SK-N-SH (cell line): ENCODE data around the gene FMNL2.

Experiments
- ELF1 ChIP-seq: IDR thresholded peaks from 2 replicates; pipeline ENCODE4 v1.4.0; 2012
- EZH2phosphoT487 ChIP-seq: fragments of 200-600 bp; sonication (generic); IDR thresholded peaks from 2 replicates; pipeline ENCODE4 v1.6.1; 2017; ENCODE audit warnings: low read depth, mixed run types, mild to moderate bottlenecking, antibody characterized with exemption, moderate library complexity, borderline replicate concordance
- MAX ChIP-seq: IDR thresholded peaks from 2 replicates; pipeline ENCODE4 v1.4.0; 2012; ENCODE audit warnings: low read depth
- MEF2A ChIP-seq: IDR thresholded peaks from 2 replicates; pipeline ENCODE4 v1.4.0; 2012; ENCODE audit warnings: low read depth, borderline replicate concordance
- NFIC ChIP-seq: IDR thresholded peaks from 2 replicates; pipeline ENCODE4 v1.4.0; 2012; ENCODE audit warnings: borderline replicate concordance
- POLR2AphosphoS5 ChIP-seq: IDR thresholded peaks from 2 replicates; pipeline ENCODE4 v1.6.1; 2012; ENCODE audit warnings: low read depth, low read length
- RAD21 ChIP-seq: IDR thresholded peaks from 2 replicates; pipeline ENCODE4 v1.6.1; 2012; ENCODE audit warnings: mild to moderate bottlenecking, low read length
- REST ChIP-seq: IDR thresholded peaks from 2 replicates; pipeline ENCODE4 v1.6.1; 2012; ENCODE audit warnings: mild to moderate bottlenecking, low read depth, low read length, moderate library complexity
- RXRA ChIP-seq: IDR thresholded peaks from 2 replicates; pipeline ENCODE4 v1.4.0; 2012; ENCODE audit warnings: low read depth, mild to moderate bottlenecking, borderline replicate concordance
- TCF12 ChIP-seq: IDR thresholded peaks from 2 replicates; pipeline ENCODE4 v1.4.0; 2012
- TEAD4 ChIP-seq: IDR thresholded peaks from 2 replicates; pipeline ENCODE4 v1.4.0; 2012; ENCODE audit warnings: mild to moderate bottlenecking, borderline replicate concordance; ENCODE audit not compliant: insufficient read depth
- YY1 ChIP-seq: IDR thresholded peaks from 2 replicates; pipeline ENCODE4 v1.4.0; 2012; ENCODE audit warnings: low read depth, mild to moderate bottlenecking
- TF ChIP-seq, protein P1 (sequence below): fragments of 200-600 bp; sonication (generic); IDR thresholded peaks from 2 replicates; pipeline ENCODE4 v1.6.1; 2017; ENCODE audit warnings: antibody characterized with exemption, mild to moderate bottlenecking, moderate library complexity
- TF ChIP-seq, protein P2 (sequence below): fragments of 150-350 bp; IDR thresholded peaks from 2 replicates; pipeline ENCODE4 v1.6.1; 2017; ENCODE audit warnings: antibody characterized with exemption, low read length, low read depth, borderline replicate concordance

- TF ChIP-seq, protein P1, sequence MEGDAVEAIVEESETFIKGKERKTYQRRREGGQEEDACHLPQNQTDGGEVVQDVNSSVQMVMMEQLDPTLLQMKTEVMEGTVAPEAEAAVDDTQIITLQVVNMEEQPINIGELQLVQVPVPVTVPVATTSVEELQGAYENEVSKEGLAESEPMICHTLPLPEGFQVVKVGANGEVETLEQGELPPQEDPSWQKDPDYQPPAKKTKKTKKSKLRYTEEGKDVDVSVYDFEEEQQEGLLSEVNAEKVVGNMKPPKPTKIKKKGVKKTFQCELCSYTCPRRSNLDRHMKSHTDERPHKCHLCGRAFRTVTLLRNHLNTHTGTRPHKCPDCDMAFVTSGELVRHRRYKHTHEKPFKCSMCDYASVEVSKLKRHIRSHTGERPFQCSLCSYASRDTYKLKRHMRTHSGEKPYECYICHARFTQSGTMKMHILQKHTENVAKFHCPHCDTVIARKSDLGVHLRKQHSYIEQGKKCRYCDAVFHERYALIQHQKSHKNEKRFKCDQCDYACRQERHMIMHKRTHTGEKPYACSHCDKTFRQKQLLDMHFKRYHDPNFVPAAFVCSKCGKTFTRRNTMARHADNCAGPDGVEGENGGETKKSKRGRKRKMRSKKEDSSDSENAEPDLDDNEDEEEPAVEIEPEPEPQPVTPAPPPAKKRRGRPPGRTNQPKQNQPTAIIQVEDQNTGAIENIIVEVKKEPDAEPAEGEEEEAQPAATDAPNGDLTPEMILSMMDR, result no peak
- TF ChIP-seq RAD21, result no peak
- TF ChIP-seq REST, result no peak
- TF ChIP-seq POLR2AphosphoS5, result no peak
- no peak for TF ChIP-seq EZH2phosphoT487
- TF ChIP-seq RXRA, result no peak
- TF ChIP-seq TEAD4, result no peak
- no peak for TF ChIP-seq YY1
- no peak for TF ChIP-seq MEF2A
- no peak for TF ChIP-seq MAX
- TF ChIP-seq NFIC, result no peak
- TF ChIP-seq ELF1, result no peak
- TF ChIP-seq, protein P2, sequence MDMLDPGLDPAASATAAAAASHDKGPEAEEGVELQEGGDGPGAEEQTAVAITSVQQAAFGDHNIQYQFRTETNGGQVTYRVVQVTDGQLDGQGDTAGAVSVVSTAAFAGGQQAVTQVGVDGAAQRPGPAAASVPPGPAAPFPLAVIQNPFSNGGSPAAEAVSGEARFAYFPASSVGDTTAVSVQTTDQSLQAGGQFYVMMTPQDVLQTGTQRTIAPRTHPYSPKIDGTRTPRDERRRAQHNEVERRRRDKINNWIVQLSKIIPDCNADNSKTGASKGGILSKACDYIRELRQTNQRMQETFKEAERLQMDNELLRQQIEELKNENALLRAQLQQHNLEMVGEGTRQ, result no peak
- no peak for TF ChIP-seq TCF12
These were observed 101.2 kb downstream of the FMNL2 start for GRCh38 chr2:152436148-152436547.
